Endodermal cell (in vitro differentiated cells): ENCODE results near the gene SLCO2A1. TPM values are rescaled to one million over a fixed set of nuclear protein-coding genes. Genes with fewer than 3 reads are reported as not detected.
A peak's percentile ranks its signal among the peaks of the same experiment; 100 is the strongest.

Experiments used
- DNase-seq: peaks from one replicate; pipeline ENCODE4 v3.0.0-alpha.2; 2017
- H3K27ac ChIP-seq: 2 replicates; pipeline ENCODE4 v1.5.1; 2013; ENCODE audit warnings: mild to moderate bottlenecking, low read depth, low read length, moderate library complexity
- H3K27me3 ChIP-seq: 2 replicates; pipeline ENCODE4 v1.6.1; 2013; ENCODE audit warnings: mild to moderate bottlenecking, low read length, moderate library complexity; ENCODE audit not compliant: insufficient read depth, control insufficient read depth, poor library complexity, severe bottlenecking
- H3K36me3 ChIP-seq: 2 replicates; pipeline ENCODE4 v1.7.0; 2013; ENCODE audit warnings: mild to moderate bottlenecking, low read length, moderate library complexity; ENCODE audit not compliant: control insufficient read depth, insufficient read depth
- H3K4me1 ChIP-seq: one replicate; pipeline ENCODE4 v1.7.0; 2013; ENCODE audit warnings: low read length; ENCODE audit not compliant: control insufficient read depth, insufficient read depth
- H3K4me3 ChIP-seq: 2 replicates; pipeline ENCODE4 v1.5.1; 2013; ENCODE audit warnings: mild to moderate bottlenecking, low read length, moderate library complexity
- H3K9ac ChIP-seq: 2 replicates; pipeline ENCODE4 v1.6.1; 2013; ENCODE audit warnings: mild to moderate bottlenecking, low read length, moderate library complexity; ENCODE audit not compliant: poor library complexity, severe bottlenecking; ENCODE audit errors: extremely low read depth
- H3K9me3 ChIP-seq: 2 replicates; pipeline ENCODE4 v1.6.1; 2013; ENCODE audit warnings: mild to moderate bottlenecking, low read length, moderate library complexity; ENCODE audit not compliant: control insufficient read depth
- H3K27ac Mint-ChIP-seq: 2 replicates; pipeline ENCODE4 v1.8.0; 2020; ENCODE audit warnings: mixed read lengths
- H3K27me3 Mint-ChIP-seq: 2 replicates; pipeline ENCODE4 v1.8.0; 2021; ENCODE audit warnings: mild to moderate bottlenecking, mixed read lengths; ENCODE audit not compliant: insufficient read depth
- H3K36me3 Mint-ChIP-seq: 2 replicates; pipeline ENCODE4 v1.8.0; 2020; ENCODE audit warnings: low read depth, mixed read lengths
- H3K4me1 Mint-ChIP-seq: 2 replicates; pipeline ENCODE4 v1.8.0; 2020; ENCODE audit warnings: mixed read lengths
- H3K4me3 Mint-ChIP-seq: 2 replicates; pipeline ENCODE4 v1.8.0; 2020; ENCODE audit warnings: mild to moderate bottlenecking, moderate library complexity, mixed read lengths
- H3K9me3 Mint-ChIP-seq: 2 replicates; pipeline ENCODE4 v1.8.0; 2020; ENCODE audit warnings: mild to moderate bottlenecking, mixed read lengths
- CTCF ChIP-seq: fragments of 200-600 bp; sonication (generic); conservative IDR thresholded peaks from 2 replicates; pipeline ENCODE4 v1.5.0; 2021; ENCODE audit warnings: antibody characterized with exemption, mild to moderate bottlenecking
- WGBS, 2 experiments: methylation state at CpG; one replicate each; pipeline versions ENCODE4 v1.1.5 to v1.1.7; 2013; ENCODE audit warnings: missing lambda C conversion rate in 2 of 2, mixed read lengths in 1 of 2; ENCODE audit not compliant: insufficient coverage in 1 of 2, insufficient read length in 1 of 2; 5-methylcytosine and 5-hydroxymethylcytosine counted together
- total RNA-seq, 2 donors: library from RNA; stranded (reverse); fragmentation: NEBNext Ultra II Directional in 1 of 2; extraction: Animal tissue kit (Norgen Biotek cat#: 25700) in 1 of 2; gene quantifications; 2 replicates in 1 of 2; 3 replicates in 1 of 2; pipeline ENCODE4 v1.2.1, GENCODE V29; 2021

Gene SLCO2A1
- total RNA-seq, 2 donors from 2014 or later = 126 to 134 TPM

- no peaks in the 10 kb centered on the region for H3K27me3 Mint-ChIP-seq
- Histone ChIP-seq H3K4me3 (no peak overlapping the region), H3K9ac (no peak overlapping the region), H3K9me3 (no peaks in the 10 kb centered on the region), H3K27me3 (no peaks in the 10 kb centered on the region), H3K36me3 (peaks cover 4% of the 10 kb centered on the region), H3K4me1 (peaks cover 38% of the 10 kb centered on the region), H3K27ac (no peak overlapping the region)
- TF ChIP-seq CTCF = no peak
- no peak overlapping the region for H3K4me3 Mint-ChIP-seq
- DNase-seq = peak; percentile 22
- no peak overlapping the region for H3K27ac Mint-ChIP-seq
- 98% methylated on average over 2 of the region's 2 CpGs; no CpG with 5 or more reads in 1 of the 2 experiments for WGBS, 2 experiments
- H3K4me1 Mint-ChIP-seq = peaks cover 66% of the 10 kb centered on the region
- H3K9me3 Mint-ChIP-seq = no peaks in the 10 kb centered on the region
- H3K36me3 Mint-ChIP-seq = peaks cover 33% of the 10 kb centered on the region
Observed at GRCh38 chr3:133995264-133995663, 34.5 kb downstream of the SLCO2A1 start.

- Mint-ChIP-seq H3K9me3 (no peaks in the 10 kb centered on the region), H3K27me3 (no peaks in the 10 kb centered on the region), H3K27ac (no peak overlapping the region), H3K36me3 (peaks cover 26% of the 10 kb centered on the region), H3K4me1 (peaks cover 67% of the 10 kb centered on the region), H3K4me3 (no peak overlapping the region)
- H3K9me3 ChIP-seq = no peaks in the 10 kb centered on the region
- H3K9ac ChIP-seq = no peak overlapping the region
- peaks cover 33% of the 10 kb centered on the region for H3K4me1 ChIP-seq
- no peak overlapping the region for H3K4me3 ChIP-seq
- H3K36me3 ChIP-seq = peaks cover 4% of the 10 kb centered on the region
- TF ChIP-seq CTCF = no peak
- peak; percentile 9 for DNase-seq
- 87 to 93% methylated on average over 6 to 8 of the region's 8 CpGs for WGBS, 2 experiments
- H3K27ac ChIP-seq = no peak overlapping the region
- no peaks in the 10 kb centered on the region for H3K27me3 ChIP-seq
Observed at GRCh38 chr3:133994166-133994890, 35.4 kb downstream of the SLCO2A1 start.

- TF ChIP-seq CTCF = no peak
- no peak overlapping the region for H3K4me3 ChIP-seq
- H3K9ac ChIP-seq = no peak overlapping the region
- H3K27ac ChIP-seq = no peak overlapping the region
- peak; percentile 38 for DNase-seq
- peaks cover 41% of the 10 kb centered on the region for H3K4me1 ChIP-seq
- Mint-ChIP-seq H3K4me1 (peaks cover 74% of the 10 kb centered on the region), H3K36me3 (peaks cover 24% of the 10 kb centered on the region), H3K9me3 (no peaks in the 10 kb centered on the region), H3K27ac (peak overlapping the region; percentile 44), H3K27me3 (no peaks in the 10 kb centered on the region), H3K4me3 (no peak overlapping the region)
- H3K9me3 ChIP-seq = no peaks in the 10 kb centered on the region
- 93% methylated on average over 8 to 10 of the region's 10 CpGs for WGBS, 2 experiments
- no peaks in the 10 kb centered on the region for H3K27me3 ChIP-seq
- H3K36me3 ChIP-seq = peaks cover 4% of the 10 kb centered on the region
Observed at GRCh38 chr3:133992951-133993620, 36.6 kb downstream of the SLCO2A1 start.
